Measurements from ENCODE around the gene MRPL48. TPM values are rescaled to one million over a fixed set of nuclear protein-coding genes. Genes with fewer than 3 reads are reported as not detected.

Gene MRPL48
- total RNA-seq, 1 donor from 2014 or later: 37.0 TPM

GRCh38 chr11:73804712-73805111, 17.0 kb downstream of the MRPL48 start:
- H3K36me3 ChIP-seq (ENCODE audit: control insufficient read depth, insufficient read depth, low read length): no peaks in the 10 kb centered on the region
- H3K4me3 ChIP-seq (ENCODE audit: low read depth, low read length): no peak overlapping the region

GRCh38 chr11:73808052-73808451, 20.4 kb downstream of the MRPL48 start:
- Histone ChIP-seq H3K36me3 (ENCODE audit: control insufficient read depth, insufficient read depth, low read length) (no peaks in the 10 kb centered on the region), H3K4me3 (ENCODE audit: low read depth, low read length) (no peak overlapping the region), H3K27me3 (ENCODE audit: control insufficient read depth, insufficient read depth, low read length) (no peaks in the 10 kb centered on the region)
- no peak for DNase-seq (ENCODE audit: low read depth)
- TF ChIP-seq, protein P1, sequence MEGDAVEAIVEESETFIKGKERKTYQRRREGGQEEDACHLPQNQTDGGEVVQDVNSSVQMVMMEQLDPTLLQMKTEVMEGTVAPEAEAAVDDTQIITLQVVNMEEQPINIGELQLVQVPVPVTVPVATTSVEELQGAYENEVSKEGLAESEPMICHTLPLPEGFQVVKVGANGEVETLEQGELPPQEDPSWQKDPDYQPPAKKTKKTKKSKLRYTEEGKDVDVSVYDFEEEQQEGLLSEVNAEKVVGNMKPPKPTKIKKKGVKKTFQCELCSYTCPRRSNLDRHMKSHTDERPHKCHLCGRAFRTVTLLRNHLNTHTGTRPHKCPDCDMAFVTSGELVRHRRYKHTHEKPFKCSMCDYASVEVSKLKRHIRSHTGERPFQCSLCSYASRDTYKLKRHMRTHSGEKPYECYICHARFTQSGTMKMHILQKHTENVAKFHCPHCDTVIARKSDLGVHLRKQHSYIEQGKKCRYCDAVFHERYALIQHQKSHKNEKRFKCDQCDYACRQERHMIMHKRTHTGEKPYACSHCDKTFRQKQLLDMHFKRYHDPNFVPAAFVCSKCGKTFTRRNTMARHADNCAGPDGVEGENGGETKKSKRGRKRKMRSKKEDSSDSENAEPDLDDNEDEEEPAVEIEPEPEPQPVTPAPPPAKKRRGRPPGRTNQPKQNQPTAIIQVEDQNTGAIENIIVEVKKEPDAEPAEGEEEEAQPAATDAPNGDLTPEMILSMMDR (IDR thresholded peaks at IDR 0.05; ENCODE audit: insufficient read depth, low read length, poor library complexity, severe bottlenecking): no peak

More at GRCh38 chr11:73804712-73805111, 17.0 kb downstream of the MRPL48 start:
- H3K27me3 ChIP-seq (ENCODE audit: control insufficient read depth, insufficient read depth, low read length): no peaks in the 10 kb centered on the region
- no peak for DNase-seq (ENCODE audit: low read depth)
- TF ChIP-seq, protein P1 (IDR thresholded peaks at IDR 0.05; ENCODE audit: insufficient read depth, low read length, poor library complexity, severe bottlenecking): no peak

- H3K27me3 ChIP-seq (ENCODE audit: control insufficient read depth, insufficient read depth, low read length): no peaks in the 10 kb centered on the region
- H3K4me3 ChIP-seq (ENCODE audit: low read depth, low read length): no peak overlapping the region
- no peaks in the 10 kb centered on the region for H3K36me3 ChIP-seq (ENCODE audit: control insufficient read depth, insufficient read depth, low read length)
- TF ChIP-seq, protein P1 (IDR thresholded peaks at IDR 0.05; ENCODE audit: insufficient read depth, low read length, poor library complexity, severe bottlenecking): no peak
- DNase-seq (ENCODE audit: low read depth): no peak
Observed at GRCh38 chr11:73810637-73811036, 23.0 kb downstream of the MRPL48 start.

DNA sequence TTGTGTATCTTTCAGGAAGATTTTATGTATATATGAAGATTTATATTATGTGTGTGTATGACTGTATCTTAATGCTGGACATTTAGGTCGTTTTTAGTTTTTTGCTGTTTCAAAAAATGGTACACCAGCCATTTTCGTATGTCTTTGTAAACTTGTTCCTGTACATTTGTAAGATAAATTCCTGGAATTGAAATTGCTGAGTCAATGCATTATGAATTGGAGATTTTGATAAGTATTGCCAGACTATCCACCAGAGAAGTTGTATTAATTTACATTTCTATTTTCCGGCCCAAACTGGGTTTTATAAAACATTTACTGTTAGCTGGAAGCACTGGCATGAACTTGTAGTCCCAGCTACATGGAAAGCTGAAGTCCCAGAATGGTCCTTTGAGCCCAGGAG, 24.6 kb downstream of the MRPL48 start:
- no peaks in the 10 kb centered on the region for H3K27me3 ChIP-seq (ENCODE audit: control insufficient read depth, insufficient read depth, low read length)
- no peak overlapping the region for H3K4me3 ChIP-seq (ENCODE audit: low read depth, low read length)
- H3K36me3 ChIP-seq (ENCODE audit: control insufficient read depth, insufficient read depth, low read length): no peaks in the 10 kb centered on the region
- TF ChIP-seq, protein P1 (IDR thresholded peaks at IDR 0.05; ENCODE audit: insufficient read depth, low read length, poor library complexity, severe bottlenecking): no peak
- DNase-seq (ENCODE audit: low read depth): no peak

DNA sequence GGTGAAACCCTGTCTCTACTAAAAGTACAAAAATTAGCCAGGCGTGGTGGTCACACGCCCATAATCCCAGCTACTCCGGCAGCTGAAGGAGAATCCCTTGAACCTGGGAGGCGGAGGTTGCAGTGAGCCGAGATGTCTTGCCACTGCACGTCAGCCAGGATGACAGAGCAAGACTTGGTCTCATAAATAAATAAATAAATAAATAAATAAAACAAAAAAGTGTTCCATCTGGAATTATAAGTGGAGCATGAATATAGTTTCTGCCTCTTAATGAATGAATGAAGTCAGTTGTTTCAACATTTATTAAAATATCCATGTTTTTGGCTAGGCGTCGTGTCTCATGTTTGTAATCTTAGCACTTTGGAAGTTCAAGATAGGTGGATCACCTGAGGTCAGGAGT, 27.1 kb downstream of the MRPL48 start:
- TF ChIP-seq, protein P1 (IDR thresholded peaks at IDR 0.05; ENCODE audit: insufficient read depth, low read length, poor library complexity, severe bottlenecking): no peak

DNA sequence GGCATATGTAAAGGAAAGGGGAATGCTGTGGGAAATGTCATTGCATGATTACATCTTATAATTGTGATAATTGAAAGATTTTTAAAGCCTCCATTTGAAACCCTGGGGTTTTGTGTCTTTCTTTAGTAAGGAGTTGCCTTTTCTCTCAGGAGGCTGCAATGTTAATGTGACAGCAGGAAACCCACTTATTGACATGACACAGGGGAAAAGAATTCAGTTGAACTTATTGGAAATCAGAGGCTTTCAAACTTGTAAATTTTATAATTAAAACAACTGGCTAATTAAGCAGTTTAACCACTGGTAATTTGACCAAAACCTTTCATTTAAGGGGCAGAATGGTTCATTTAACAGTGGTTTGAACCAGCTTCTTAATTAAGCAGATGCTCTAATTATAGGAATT, 31.2 kb downstream of the MRPL48 start:
- DNase-seq (ENCODE audit: low read depth): no peak
- no peak overlapping the region for H3K4me3 ChIP-seq (ENCODE audit: low read depth, low read length)
- TF ChIP-seq, protein P1 (IDR thresholded peaks at IDR 0.05; ENCODE audit: insufficient read depth, low read length, poor library complexity, severe bottlenecking): no peak
- no peaks in the 10 kb centered on the region for H3K36me3 ChIP-seq (ENCODE audit: control insufficient read depth, insufficient read depth, low read length)
- H3K27me3 ChIP-seq (ENCODE audit: control insufficient read depth, insufficient read depth, low read length): no peaks in the 10 kb centered on the region

More for the DNA sequence above, 27.1 kb downstream of the MRPL48 start:
- H3K4me3 ChIP-seq (ENCODE audit: low read depth, low read length): no peak overlapping the region
- no peaks in the 10 kb centered on the region for H3K36me3 ChIP-seq (ENCODE audit: control insufficient read depth, insufficient read depth, low read length)
- no peak for DNase-seq (ENCODE audit: low read depth)
- no peaks in the 10 kb centered on the region for H3K27me3 ChIP-seq (ENCODE audit: control insufficient read depth, insufficient read depth, low read length)
